SU-DHL-6 (cell line): ENCODE results near the gene SPACA5.

Source experiments
- CTCF ChIP-seq: fragments of 200-600 bp; sonication (generic); IDR thresholded peaks from one replicate; pipeline ENCODE4 v1.5.1; 2017; ENCODE audit warnings: antibody characterized with exemption, mild to moderate bottlenecking, low read length, moderate library complexity; ENCODE audit not compliant: insufficient read depth, poor library complexity, severe bottlenecking
- EZH2phosphoT487 ChIP-seq: fragments of 200-600 bp; sonication (generic), shearing (Covaris generic); conservative IDR thresholded peaks from 2 replicates; pipeline ENCODE4 v1.6.1; 2018; ENCODE audit warnings: mild to moderate bottlenecking, antibody characterized with exemption, low read length, moderate library complexity, mixed read lengths

GRCh38 chrX:48002319-48002718 lies 4.5 kb upstream of the SPACA5 start:
- no peak for TF ChIP-seq CTCF
- no peak for TF ChIP-seq EZH2phosphoT487
